Measurements from ENCODE around the gene FSTL4.

DNA sequence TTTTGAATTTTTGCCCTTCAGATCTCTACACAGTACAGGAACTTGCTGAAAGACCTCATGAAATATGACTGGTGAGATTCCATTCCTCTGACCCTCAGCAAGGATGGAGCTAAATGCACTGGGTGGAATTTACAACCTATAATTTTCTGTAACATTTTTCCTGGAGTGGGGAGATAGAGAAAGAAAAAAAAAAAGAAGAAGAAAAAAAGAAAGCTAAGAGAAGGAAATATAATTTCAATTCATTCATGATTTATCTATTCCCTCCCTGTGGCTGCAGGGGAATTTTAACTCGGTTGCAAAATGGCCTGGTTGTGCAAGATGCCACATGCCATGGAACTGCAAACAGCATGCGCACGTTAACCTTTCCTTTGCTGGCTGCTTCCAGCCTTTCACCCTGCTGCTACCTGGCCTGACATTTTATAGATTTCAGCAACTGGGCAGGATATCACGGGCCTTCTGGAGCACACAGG lies 155.4 kb downstream of the FSTL4 start:
- no peak for TF ChIP-seq POLR2A (IDR thresholded peaks at IDR 0.05)
- TF ChIP-seq, protein P1, sequence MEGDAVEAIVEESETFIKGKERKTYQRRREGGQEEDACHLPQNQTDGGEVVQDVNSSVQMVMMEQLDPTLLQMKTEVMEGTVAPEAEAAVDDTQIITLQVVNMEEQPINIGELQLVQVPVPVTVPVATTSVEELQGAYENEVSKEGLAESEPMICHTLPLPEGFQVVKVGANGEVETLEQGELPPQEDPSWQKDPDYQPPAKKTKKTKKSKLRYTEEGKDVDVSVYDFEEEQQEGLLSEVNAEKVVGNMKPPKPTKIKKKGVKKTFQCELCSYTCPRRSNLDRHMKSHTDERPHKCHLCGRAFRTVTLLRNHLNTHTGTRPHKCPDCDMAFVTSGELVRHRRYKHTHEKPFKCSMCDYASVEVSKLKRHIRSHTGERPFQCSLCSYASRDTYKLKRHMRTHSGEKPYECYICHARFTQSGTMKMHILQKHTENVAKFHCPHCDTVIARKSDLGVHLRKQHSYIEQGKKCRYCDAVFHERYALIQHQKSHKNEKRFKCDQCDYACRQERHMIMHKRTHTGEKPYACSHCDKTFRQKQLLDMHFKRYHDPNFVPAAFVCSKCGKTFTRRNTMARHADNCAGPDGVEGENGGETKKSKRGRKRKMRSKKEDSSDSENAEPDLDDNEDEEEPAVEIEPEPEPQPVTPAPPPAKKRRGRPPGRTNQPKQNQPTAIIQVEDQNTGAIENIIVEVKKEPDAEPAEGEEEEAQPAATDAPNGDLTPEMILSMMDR (IDR thresholded peaks at IDR 0.05) = no peak

All from uterus (tissue), 2 donors.